ENCODE measurements around the gene CHRM4. TPM values are rescaled to one million over a fixed set of nuclear protein-coding genes. Genes with fewer than 3 reads are reported as not detected.

Gene CHRM4
- total RNA-seq, 1 donor from 2014 or later: not detected

GRCh38 chr11:46422588-46422987 lies 31.0 kb upstream of the CHRM4 start:
- Histone ChIP-seq H3K27me3 (ENCODE audit: control insufficient read depth in 3 of 3, insufficient read depth in 3 of 3, low read length in 3 of 3) (no peaks in the 10 kb centered on the region), H3K9me3 (ENCODE audit: control insufficient read depth in 3 of 3, low read length in 3 of 3) (no peaks in the 10 kb centered on the region), H3K36me3 (ENCODE audit: control insufficient read depth in 3 of 3, insufficient read depth in 3 of 3, low read length in 3 of 3) (peaks cover 9 to 12% (median 10%) of the 10 kb centered on the region in 3 donors), H3K4me3 (ENCODE audit: low read length in 3 of 3) (no peak overlapping the region), H3K4me1 (ENCODE audit: control insufficient read depth in 3 of 3, insufficient read depth in 3 of 3, low read length in 3 of 3) (peaks cover 0 to 2% (median 0%) of the 10 kb centered on the region in 3 donors), H3K9ac (ENCODE audit: low read depth in 1 of 3, low read length in 3 of 3) (no peak overlapping the region), H3K27ac (ENCODE audit: low read depth, low read length) (no peak overlapping the region)

- Histone ChIP-seq H3K36me3 (ENCODE audit: control insufficient read depth in 3 of 3, insufficient read depth in 3 of 3, low read length in 3 of 3) (peaks cover 13 to 18% (median 17%) of the 10 kb centered on the region in 3 donors), H3K9ac (ENCODE audit: low read depth in 1 of 3, low read length in 3 of 3) (no peak overlapping the region), H3K9me3 (ENCODE audit: control insufficient read depth in 3 of 3, low read length in 3 of 3) (no peaks in the 10 kb centered on the region), H3K27me3 (ENCODE audit: control insufficient read depth in 3 of 3, insufficient read depth in 3 of 3, low read length in 3 of 3) (no peaks in the 10 kb centered on the region), H3K27ac (ENCODE audit: low read depth, low read length) (no peak overlapping the region), H3K4me1 (ENCODE audit: control insufficient read depth in 3 of 3, insufficient read depth in 3 of 3, low read length in 3 of 3) (no peaks in the 10 kb centered on the region), H3K4me3 (ENCODE audit: low read length in 3 of 3) (no peak overlapping the region)
Observed at GRCh38 chr11:46421257-46421880, 29.8 kb upstream of the CHRM4 start.

- H3K36me3 ChIP-seq (ENCODE audit: control insufficient read depth in 3 of 3, insufficient read depth in 3 of 3, low read length in 3 of 3): peaks cover 14 to 24% (median 23%) of the 10 kb centered on the region in 3 donors
- no peak overlapping the region for H3K27ac ChIP-seq (ENCODE audit: low read depth, low read length)
- no peak overlapping the region for H3K9ac ChIP-seq (ENCODE audit: low read depth in 1 of 3, low read length in 3 of 3)
- H3K4me3 ChIP-seq (ENCODE audit: low read length in 3 of 3): no peak overlapping the region
- no peaks in the 10 kb centered on the region for H3K4me1 ChIP-seq (ENCODE audit: control insufficient read depth in 3 of 3, insufficient read depth in 3 of 3, low read length in 3 of 3)
- H3K9me3 ChIP-seq (ENCODE audit: control insufficient read depth in 3 of 3, low read length in 3 of 3): no peaks in the 10 kb centered on the region
- H3K27me3 ChIP-seq (ENCODE audit: control insufficient read depth in 3 of 3, insufficient read depth in 3 of 3, low read length in 3 of 3): no peaks in the 10 kb centered on the region
Observed at GRCh38 chr11:46420513-46420912, 28.9 kb upstream of the CHRM4 start.

- no peaks in the 10 kb centered on the region for H3K4me1 ChIP-seq (ENCODE audit: control insufficient read depth in 3 of 3, insufficient read depth in 3 of 3, low read length in 3 of 3)
- H3K4me3 ChIP-seq (ENCODE audit: low read length in 3 of 3): no peak overlapping the region
- H3K9me3 ChIP-seq (ENCODE audit: control insufficient read depth in 3 of 3, low read length in 3 of 3): no peaks in the 10 kb centered on the region
- no peak overlapping the region for H3K9ac ChIP-seq (ENCODE audit: low read depth in 1 of 3, low read length in 3 of 3)
- H3K27me3 ChIP-seq (ENCODE audit: control insufficient read depth in 3 of 3, insufficient read depth in 3 of 3, low read length in 3 of 3): no peaks in the 10 kb centered on the region
- no peak overlapping the region for H3K27ac ChIP-seq (ENCODE audit: low read depth, low read length)
- H3K36me3 ChIP-seq (ENCODE audit: control insufficient read depth in 3 of 3, insufficient read depth in 3 of 3, low read length in 3 of 3): peaks cover 26 to 40% (median 39%) of the 10 kb centered on the region in 3 donors
Observed at GRCh38 chr11:46418751-46419150, 27.2 kb upstream of the CHRM4 start.

GRCh38 chr11:46417711-46418110 lies 26.1 kb upstream of the CHRM4 start:
- H3K27ac ChIP-seq (ENCODE audit: low read depth, low read length): no peak overlapping the region
- H3K36me3 ChIP-seq (ENCODE audit: control insufficient read depth in 3 of 3, insufficient read depth in 3 of 3, low read length in 3 of 3): peaks cover 29 to 41% (median 39%) of the 10 kb centered on the region in 3 donors
- H3K27me3 ChIP-seq (ENCODE audit: control insufficient read depth in 3 of 3, insufficient read depth in 3 of 3, low read length in 3 of 3): no peaks in the 10 kb centered on the region
- H3K9me3 ChIP-seq (ENCODE audit: control insufficient read depth in 3 of 3, low read length in 3 of 3): no peaks in the 10 kb centered on the region
- H3K4me1 ChIP-seq (ENCODE audit: control insufficient read depth in 3 of 3, insufficient read depth in 3 of 3, low read length in 3 of 3): no peaks in the 10 kb centered on the region
- no peak overlapping the region for H3K4me3 ChIP-seq (ENCODE audit: low read length in 3 of 3)
- H3K9ac ChIP-seq (ENCODE audit: low read depth in 1 of 3, low read length in 3 of 3): no peak overlapping the region

- H3K4me3 ChIP-seq (ENCODE audit: low read length in 3 of 3): no peak overlapping the region
- no peaks in the 10 kb centered on the region for H3K4me1 ChIP-seq (ENCODE audit: control insufficient read depth in 3 of 3, insufficient read depth in 3 of 3, low read length in 3 of 3)
- H3K36me3 ChIP-seq (ENCODE audit: control insufficient read depth in 3 of 3, insufficient read depth in 3 of 3, low read length in 3 of 3): peaks cover 30 to 45% (median 40%) of the 10 kb centered on the region in 3 donors
- no peak overlapping the region for H3K27ac ChIP-seq (ENCODE audit: low read depth, low read length)
- H3K9ac ChIP-seq (ENCODE audit: low read depth in 1 of 3, low read length in 3 of 3): no peak overlapping the region
- H3K27me3 ChIP-seq (ENCODE audit: control insufficient read depth in 3 of 3, insufficient read depth in 3 of 3, low read length in 3 of 3): no peaks in the 10 kb centered on the region
- no peaks in the 10 kb centered on the region for H3K9me3 ChIP-seq (ENCODE audit: control insufficient read depth in 3 of 3, low read length in 3 of 3)
Observed at GRCh38 chr11:46414879-46415278, 23.3 kb upstream of the CHRM4 start.

GRCh38 chr11:46414466-46414796 lies 22.9 kb upstream of the CHRM4 start:
- Histone ChIP-seq H3K4me1 (ENCODE audit: control insufficient read depth in 3 of 3, insufficient read depth in 3 of 3, low read length in 3 of 3) (no peaks in the 10 kb centered on the region), H3K9ac (ENCODE audit: low read depth in 1 of 3, low read length in 3 of 3) (no peak overlapping the region), H3K27ac (ENCODE audit: low read depth, low read length) (no peak overlapping the region), H3K36me3 (ENCODE audit: control insufficient read depth in 3 of 3, insufficient read depth in 3 of 3, low read length in 3 of 3) (peaks cover 32 to 46% (median 44%) of the 10 kb centered on the region in 3 donors), H3K4me3 (ENCODE audit: low read length in 3 of 3) (no peak overlapping the region), H3K27me3 (ENCODE audit: control insufficient read depth in 3 of 3, insufficient read depth in 3 of 3, low read length in 3 of 3) (no peaks in the 10 kb centered on the region), H3K9me3 (ENCODE audit: control insufficient read depth in 3 of 3, low read length in 3 of 3) (no peaks in the 10 kb centered on the region)

- Histone ChIP-seq H3K27me3 (ENCODE audit: control insufficient read depth in 3 of 3, insufficient read depth in 3 of 3, low read length in 3 of 3) (no peaks in the 10 kb centered on the region), H3K9me3 (ENCODE audit: control insufficient read depth in 3 of 3, low read length in 3 of 3) (no peaks in the 10 kb centered on the region), H3K27ac (ENCODE audit: low read depth, low read length) (no peak overlapping the region), H3K36me3 (ENCODE audit: control insufficient read depth in 3 of 3, insufficient read depth in 3 of 3, low read length in 3 of 3) (peaks cover 34 to 48% (median 46%) of the 10 kb centered on the region in 3 donors), H3K9ac (ENCODE audit: low read depth in 1 of 3, low read length in 3 of 3) (no peak overlapping the region), H3K4me1 (ENCODE audit: control insufficient read depth in 3 of 3, insufficient read depth in 3 of 3, low read length in 3 of 3) (no peaks in the 10 kb centered on the region), H3K4me3 (ENCODE audit: low read length in 3 of 3) (no peak overlapping the region)
Observed at GRCh38 chr11:46413760-46414465, 22.3 kb upstream of the CHRM4 start.

- no peaks in the 10 kb centered on the region for H3K27me3 ChIP-seq (ENCODE audit: control insufficient read depth in 3 of 3, insufficient read depth in 3 of 3, low read length in 3 of 3)
- no peaks in the 10 kb centered on the region for H3K9me3 ChIP-seq (ENCODE audit: control insufficient read depth in 3 of 3, low read length in 3 of 3)
- peaks cover 38 to 44% (median 42%) of the 10 kb centered on the region in 3 donors for H3K36me3 ChIP-seq (ENCODE audit: control insufficient read depth in 3 of 3, insufficient read depth in 3 of 3, low read length in 3 of 3)
- no peak overlapping the region for H3K27ac ChIP-seq (ENCODE audit: low read depth, low read length)
- peaks cover 0 to under 1% (median 0%) of the 10 kb centered on the region in 3 donors for H3K4me1 ChIP-seq (ENCODE audit: control insufficient read depth in 3 of 3, insufficient read depth in 3 of 3, low read length in 3 of 3)
- no peak overlapping the region for H3K4me3 ChIP-seq (ENCODE audit: low read length in 3 of 3)
- no peak overlapping the region for H3K9ac ChIP-seq (ENCODE audit: low read depth in 1 of 3, low read length in 3 of 3)
Observed at GRCh38 chr11:46410021-46410420, 18.4 kb upstream of the CHRM4 start.

GRCh38 chr11:46408407-46408986 lies 16.9 kb upstream of the CHRM4 start:
- Histone ChIP-seq H3K4me3 (ENCODE audit: low read length in 3 of 3) (no peak overlapping the region), H3K9me3 (ENCODE audit: control insufficient read depth in 3 of 3, low read length in 3 of 3) (no peaks in the 10 kb centered on the region), H3K4me1 (ENCODE audit: control insufficient read depth in 3 of 3, insufficient read depth in 3 of 3, low read length in 3 of 3) (peaks cover 0 to 8% (median 2%) of the 10 kb centered on the region in 3 donors), H3K27ac (ENCODE audit: low read depth, low read length) (no peak overlapping the region), H3K27me3 (ENCODE audit: control insufficient read depth in 3 of 3, insufficient read depth in 3 of 3, low read length in 3 of 3) (no peaks in the 10 kb centered on the region), H3K36me3 (ENCODE audit: control insufficient read depth in 3 of 3, insufficient read depth in 3 of 3, low read length in 3 of 3) (peaks cover 29 to 34% (median 30%) of the 10 kb centered on the region in 3 donors), H3K9ac (ENCODE audit: low read depth in 1 of 3, low read length in 3 of 3) (no peak overlapping the region)
